ENCODE measurements around the gene DOCK9. TPM values are rescaled to one million over a fixed set of nuclear protein-coding genes. Genes with fewer than 3 reads are reported as not detected.

The DOCK9 gene
- total RNA-seq, 1 donor from 2014 or later = 97.3 TPM

DNA sequence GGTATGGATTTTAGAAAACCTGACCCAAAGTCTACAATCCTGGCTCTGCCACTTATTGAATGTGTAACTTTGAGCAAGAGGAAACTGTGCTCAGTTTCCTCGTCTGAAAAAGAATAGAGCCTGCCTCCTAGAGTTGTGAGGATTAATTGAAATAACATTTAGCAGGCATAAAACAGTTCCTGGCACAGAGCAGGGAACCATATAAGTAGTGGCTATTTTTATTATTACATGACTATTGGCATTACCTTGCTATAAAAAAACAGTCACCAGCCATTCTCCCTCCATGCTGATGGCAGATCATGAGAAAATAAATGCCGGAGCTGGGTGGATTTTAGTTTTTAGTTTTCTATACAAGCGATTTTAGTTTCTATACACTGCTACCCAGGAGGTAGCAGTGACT lies 5.8 kb downstream of the DOCK9 start:
- ATAC-seq = no peak

DNA sequence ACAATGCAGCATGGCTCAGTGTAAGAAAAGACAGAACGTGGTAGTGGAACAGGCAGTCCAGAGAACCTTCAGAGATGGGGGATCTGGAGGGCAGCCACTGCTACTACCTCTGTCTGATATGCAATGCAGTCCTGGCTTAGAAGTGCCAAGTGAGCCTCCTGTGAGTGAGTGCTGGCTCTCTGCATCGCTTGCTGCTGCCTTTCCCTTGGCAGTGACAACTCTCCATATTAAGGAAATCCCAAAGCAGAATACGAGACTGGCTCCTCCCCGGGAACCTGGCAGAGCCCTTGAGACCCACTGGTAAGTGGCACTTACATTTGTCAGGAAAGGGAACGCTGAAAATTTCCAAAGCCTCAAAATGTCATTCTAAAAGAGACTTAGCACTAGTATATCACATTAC lies 7.5 kb downstream of the DOCK9 start:
- no peak for ATAC-seq

DNA sequence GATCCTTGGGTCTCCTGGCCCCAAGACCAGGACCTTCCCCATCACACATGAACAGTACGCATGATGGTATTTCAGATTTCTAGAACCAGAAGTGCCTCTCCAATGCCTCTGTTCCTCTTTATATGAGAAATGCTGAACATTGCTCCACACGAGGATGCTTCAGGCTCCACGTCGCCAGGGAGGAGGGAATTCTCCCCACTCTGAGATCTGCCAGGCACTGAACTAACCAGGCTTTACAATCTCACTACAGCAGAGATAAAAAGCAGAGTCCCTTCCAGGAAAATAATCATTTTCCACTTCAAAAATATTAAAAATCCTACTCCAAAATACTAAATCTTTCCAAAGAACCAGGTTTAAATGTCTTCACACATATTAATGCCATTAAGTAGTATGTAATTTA lies 10.4 kb downstream of the DOCK9 start:
- ATAC-seq = no peak

DNA sequence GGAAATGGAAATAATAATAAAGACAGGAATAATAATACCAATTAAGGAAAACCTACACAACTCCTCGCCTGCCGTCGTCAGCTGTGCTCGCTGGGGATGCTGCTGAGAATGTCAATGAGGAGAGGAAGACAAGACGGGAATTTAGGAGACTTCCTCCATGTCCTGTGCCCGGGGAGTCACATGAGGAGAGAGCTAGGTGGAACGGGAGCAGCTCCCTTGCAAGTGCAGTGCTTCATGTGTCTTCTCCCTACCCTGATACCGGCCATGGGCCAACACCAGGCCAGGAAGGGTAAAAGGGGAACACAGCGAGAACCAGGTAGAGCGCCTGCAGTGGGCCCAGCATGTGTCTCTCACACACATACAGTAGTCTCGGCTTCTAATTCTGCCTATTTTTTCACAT lies 11.8 kb downstream of the DOCK9 start:
- ATAC-seq = no peak

DNA sequence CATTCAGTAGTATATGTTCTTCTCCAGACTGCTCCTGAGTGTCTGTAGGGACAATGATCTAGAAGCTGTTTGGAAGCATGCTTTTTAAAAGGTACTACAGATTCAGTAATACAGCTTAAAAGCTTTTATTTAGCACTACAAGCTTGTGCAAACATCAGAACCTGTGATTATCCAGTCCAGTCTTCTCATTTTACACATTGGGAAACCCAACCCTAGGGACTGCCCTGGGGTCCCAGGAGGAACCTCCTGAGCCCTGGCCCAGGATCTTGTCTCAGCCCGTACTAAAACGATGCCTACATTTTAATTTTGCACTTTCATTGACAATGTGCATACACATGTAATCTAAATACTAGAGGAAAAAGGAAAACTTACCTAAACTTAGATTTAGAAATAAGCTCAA lies 12.5 kb downstream of the DOCK9 start:
- ATAC-seq = no peak

DNA sequence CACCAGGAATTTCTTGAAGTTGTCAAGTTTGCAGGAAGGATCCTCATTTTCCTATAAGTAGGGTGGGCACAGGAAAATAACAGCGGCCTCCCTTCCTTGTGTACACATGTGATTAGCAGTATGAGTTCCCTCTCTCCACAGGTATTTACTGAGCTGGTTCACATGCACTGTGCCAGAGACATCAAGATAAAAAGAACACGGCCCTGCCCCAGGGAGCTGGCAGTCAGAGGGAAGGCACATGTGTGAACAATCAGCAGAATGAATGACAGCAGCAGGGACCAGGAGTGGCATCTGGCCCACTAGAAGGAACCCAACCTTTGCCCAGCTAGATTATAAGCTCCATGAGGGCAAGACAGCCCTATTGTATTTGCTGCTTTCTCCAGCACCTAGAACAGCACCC lies 13.9 kb downstream of the DOCK9 start:
- no peak for ATAC-seq

DNA sequence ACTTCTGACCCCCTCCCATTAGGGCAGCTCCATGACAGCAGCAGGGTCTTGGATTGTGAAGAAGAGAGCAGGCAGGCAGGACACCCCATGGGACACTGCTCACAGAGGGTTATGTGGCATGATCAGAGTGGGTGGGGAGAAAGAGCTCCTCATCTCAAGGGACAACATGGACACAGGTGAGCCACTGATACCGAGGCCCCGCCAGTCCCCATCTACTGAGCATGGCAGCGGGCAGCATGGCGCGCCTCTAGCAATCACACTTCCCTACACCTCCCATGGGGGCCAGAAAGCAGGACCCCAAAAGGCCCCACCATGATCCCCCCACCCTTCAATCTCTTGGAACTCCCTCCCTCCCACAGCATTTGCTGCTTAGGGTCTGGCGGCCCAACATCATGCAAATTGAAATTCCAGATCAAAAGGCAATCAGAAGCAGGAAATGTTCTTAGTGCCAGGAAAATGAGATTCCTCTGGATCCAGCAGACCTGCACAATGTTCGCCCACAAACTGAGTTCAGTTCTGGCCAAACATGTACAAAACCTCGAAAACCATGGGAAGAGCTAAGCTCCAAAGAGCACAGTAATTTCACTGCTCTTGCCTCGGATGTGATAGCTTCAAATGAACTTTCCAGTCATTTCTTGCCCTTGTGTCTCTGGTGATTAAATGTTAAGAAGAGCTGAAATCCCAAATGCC lies 14.8 kb downstream of the DOCK9 start:
- no peak for ATAC-seq

DNA sequence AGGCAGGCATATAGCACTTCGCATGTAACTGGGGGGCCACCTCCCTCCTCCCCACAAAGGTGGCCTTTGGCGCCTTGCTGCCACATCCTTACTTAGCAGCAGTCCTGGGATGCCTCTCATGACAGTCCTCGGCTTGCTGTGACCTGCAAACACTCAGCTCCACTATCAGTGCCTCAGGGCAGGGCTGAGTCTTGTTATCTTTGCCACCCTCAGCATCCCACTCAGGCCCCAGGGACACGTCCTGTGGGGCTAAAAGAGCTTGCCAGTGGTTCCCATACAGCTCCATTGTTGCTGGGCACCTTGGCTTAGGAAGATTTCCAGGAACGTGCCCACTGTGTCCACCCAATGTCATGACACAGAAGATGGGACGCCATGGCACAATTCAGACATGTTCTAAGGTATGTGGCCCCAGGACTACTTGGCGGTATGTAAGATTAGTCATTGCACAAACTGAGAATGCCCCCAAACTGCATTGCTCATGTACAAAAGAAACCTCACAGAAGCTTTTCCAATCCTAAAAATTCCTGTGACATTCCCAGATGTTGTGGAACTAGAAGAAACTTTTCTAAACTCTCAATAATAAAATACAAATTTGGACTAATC lies 16.3 kb downstream of the DOCK9 start:
- ATAC-seq = no peak

DNA sequence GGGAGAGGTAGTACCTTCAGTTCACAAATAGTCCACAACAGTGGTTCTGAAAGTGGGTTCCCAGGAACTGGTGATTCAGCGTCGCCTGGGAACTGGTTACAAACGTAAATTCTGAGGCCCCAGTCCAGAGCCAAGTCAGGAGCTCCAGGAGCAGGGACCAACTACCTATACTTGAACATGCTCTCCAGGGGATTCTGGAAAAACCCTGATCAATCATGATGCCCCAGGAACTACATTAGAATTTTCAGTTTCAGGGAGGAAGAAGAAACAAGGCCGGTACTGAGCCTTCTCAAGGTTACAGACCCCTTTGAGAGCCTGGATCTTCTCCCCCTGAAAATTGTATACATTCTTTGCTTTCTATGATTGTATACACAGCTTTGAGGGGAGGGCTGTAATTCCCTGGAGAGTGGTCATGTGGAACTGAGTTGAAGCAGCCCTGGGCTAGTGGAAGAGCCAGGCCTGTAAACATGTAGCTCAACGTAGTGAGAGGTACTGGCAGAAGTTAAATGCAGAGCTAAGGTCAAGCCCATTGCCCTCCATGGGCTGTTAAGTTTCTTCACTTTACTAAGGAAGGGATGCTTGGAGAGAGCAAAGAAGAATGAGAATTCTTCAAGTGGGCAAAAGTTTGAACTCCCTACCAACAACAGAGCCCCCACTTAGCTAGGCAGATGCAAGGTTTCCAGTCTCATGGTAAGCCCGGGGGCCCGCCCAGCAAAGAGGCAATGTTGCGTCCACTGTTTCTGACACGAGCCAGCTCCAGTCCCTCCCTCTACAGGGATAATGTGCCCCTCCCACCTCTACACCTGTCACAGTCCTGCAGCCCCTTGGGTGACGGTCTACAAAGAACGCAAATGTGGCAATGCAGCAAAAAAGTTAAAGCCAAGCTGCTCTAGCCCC lies 17.0 kb downstream of the DOCK9 start:
- ATAC-seq = no peak

DNA sequence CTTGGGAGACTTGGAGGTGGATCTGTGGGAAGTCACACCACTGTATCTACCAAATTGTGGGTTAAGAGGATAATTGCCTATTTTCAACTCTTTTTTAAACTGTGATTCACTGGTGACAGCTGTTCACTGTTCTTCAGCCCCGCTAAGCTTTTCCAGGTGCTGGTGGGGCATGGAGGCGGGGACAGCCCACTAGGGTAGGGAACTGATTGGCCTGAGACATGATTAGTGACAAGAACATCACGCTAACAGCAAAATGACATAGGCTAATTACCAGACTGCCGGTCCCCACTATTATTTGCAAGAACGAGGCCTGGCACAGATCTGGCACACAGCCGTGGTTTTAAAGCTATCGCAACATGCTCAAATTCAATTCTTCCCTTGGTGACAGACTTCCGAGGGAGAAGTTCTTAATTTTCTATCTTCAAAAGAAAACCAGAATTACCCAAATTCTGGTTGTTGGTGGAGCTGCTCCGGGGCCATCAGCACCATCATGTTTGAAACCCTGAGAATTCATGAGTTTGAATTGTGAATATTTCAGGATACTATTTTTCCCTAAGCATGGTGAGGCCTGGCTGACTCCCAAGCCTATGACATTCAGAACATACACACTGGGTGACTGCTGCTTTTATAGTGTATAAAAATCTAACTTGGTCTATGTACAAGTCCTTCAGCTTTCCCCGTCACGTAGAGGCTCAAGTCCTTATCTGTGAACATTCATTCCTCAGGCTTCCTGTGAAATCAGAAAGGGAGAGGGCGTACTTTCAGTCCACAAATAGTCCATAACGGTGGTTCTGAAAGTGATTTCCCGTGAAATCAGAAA lies 17.9 kb downstream of the DOCK9 start:
- no peak for ATAC-seq

DNA sequence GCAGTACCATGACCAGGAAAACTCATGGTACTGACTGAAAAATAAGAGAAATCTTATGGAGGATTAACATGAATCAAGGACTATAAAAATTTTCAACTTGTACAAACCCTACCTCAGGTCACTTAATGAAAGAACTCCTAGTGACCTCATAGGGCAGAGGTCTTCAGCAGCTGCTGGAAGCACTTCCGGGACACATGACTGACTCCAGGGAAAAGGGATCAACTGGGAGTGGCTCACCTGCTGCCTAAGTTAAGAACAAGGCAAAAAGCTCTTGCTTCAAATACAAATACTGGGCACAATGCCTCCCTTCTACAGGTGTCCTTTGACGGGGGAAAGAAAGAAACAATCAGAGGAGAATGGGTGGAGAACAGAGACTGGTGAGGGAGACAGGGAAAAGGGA lies 18.6 kb downstream of the DOCK9 start:
- no peak for ATAC-seq

DNA sequence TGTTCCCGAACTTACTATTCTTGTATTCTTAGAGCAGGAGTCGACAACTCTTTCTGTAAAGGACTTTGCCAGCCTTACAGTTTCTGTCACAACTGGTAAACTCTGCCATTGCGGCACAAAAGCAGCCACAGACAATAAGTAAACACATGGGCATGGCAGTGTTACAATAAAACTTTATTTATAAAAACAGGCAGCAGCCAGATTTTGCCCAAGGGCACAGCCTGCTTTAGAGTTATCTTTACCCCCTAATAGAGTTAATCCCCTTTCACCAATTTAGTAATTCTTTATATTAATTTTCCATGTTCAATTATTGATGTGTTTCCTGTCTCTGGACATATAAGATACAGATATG lies 19.4 kb downstream of the DOCK9 start:
- ATAC-seq = no peak

DNA sequence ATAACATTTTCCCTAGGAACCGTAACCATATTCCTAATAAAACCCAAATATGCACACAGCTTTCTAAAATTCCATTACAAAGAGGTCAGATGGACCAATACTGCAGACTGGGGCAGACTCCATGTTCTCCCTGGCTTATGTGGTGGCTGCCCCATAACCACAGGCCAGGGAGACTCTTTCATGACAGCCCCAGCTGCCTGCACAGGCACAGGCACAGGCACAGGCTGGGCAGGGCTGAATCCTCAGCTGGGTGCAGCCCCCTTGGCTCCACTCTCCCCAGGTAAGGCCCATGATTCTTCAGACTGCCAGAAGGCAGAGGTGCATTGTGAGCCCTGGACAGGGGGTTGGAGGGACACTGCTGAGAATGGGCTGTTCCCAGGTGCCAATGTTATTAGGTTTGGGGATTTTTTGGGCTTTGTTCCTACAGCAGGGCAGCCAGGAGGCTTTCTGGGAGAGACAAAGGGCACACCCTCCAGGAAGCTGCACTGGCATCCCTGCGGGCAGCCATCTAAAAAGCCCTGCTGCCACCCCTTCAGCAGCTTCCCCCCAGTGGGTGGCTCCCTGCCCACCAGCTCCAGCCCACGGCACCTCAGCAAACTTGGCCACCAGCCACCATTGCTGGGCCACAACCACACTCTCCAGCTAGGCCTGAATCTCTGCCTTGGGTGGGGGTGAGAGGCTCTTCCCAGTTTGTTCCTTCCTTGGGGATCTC lies 20.0 kb downstream of the DOCK9 start:
- peak; percentile 27 for ATAC-seq

DNA sequence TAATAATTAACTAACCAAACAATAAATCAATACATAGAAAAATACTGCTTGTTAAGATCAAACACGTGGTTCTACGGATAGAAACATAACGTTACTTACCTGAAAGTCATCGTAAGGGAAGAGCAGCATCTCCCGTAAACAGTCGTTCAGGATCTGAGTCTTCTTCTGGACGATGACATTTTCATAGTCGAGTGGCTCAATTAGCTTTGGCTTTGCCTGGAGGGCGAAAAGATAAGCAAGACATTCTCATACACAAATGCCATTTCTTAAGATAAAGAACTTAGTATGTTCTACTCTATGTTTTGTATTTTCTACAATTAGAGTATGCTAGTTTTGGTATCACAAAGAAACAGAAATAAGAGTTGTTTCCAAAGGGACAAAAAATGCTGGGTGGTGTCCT lies 22.5 kb downstream of the DOCK9 start:
- ATAC-seq = no peak

DNA sequence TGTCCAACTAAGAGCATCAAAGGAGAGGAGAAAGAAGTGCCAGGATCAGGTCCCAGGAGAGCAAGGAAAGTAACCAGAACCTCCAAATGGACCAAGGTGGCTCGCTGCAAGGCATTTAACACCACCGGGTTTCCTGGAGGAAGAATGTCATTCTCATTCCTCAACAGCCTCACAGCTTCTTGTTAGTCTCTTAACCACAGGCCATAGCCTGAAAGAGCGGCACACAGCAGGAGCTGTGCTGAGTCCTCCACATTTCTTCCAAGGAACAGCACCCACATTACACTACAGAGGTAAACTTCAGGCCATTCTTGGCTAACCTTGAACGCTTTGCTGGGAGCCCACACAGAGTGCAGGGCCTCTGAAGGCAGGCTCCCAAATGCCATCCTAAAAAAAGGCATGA lies 23.6 kb downstream of the DOCK9 start:
- ATAC-seq = no peak

DNA sequence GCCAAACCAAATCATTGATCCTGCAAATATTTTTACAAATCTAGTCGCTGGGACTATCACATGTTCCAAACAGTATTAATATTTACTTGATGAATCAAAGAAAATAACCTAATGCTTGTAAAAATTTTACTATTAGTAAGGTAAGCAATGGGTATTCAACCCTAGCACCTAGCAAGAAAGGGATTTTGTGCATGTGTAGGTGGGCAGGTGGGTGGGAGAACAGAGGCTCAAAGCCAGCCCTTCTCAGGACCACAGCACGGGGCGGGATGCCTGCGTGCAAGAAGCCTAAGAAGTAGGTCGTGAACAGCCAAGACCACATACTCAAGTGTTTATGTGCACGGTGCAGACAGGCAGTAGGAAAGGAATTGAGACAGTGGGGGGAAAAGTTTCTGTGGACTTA lies 26.6 kb downstream of the DOCK9 start:
- no peak for ATAC-seq

DNA sequence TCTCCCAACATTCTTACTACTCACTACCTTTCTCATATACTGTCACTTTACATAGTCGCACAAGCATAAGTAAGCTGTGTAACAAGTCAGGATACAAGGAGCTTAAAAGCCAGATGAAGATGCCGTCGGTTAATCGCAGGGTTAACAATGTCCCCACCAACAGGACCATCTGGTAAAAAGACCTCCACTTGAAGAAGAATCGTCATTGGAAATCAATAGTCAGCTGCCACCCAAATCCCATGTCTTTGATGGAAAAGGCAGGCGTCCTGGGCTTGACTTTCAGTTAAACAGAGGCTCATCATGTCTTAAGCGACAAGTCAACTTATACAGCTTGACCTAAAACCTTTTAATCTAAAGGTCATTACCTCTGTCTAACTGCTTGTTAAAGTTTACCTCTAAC lies 27.2 kb downstream of the DOCK9 start:
- no peak for ATAC-seq

DNA sequence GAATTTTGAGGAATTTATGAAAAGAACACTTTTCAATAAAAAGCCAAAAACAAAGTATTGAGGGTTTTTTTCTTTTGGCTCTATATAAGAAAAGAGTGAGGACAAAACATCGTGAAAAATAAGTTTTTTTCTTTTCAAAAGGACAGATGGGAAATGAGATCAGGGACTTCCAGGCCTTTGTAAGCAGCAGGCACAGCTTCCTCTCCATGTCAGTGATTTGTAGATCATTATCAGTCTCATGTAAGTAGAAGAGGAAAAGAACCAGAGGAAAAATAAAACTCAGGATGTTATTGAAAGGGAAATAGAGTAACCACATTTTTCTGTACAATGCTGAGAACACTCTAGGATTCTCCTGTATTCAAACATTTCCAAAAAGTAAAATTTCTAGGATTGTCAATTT lies 29.9 kb downstream of the DOCK9 start:
- ATAC-seq = no peak

DNA sequence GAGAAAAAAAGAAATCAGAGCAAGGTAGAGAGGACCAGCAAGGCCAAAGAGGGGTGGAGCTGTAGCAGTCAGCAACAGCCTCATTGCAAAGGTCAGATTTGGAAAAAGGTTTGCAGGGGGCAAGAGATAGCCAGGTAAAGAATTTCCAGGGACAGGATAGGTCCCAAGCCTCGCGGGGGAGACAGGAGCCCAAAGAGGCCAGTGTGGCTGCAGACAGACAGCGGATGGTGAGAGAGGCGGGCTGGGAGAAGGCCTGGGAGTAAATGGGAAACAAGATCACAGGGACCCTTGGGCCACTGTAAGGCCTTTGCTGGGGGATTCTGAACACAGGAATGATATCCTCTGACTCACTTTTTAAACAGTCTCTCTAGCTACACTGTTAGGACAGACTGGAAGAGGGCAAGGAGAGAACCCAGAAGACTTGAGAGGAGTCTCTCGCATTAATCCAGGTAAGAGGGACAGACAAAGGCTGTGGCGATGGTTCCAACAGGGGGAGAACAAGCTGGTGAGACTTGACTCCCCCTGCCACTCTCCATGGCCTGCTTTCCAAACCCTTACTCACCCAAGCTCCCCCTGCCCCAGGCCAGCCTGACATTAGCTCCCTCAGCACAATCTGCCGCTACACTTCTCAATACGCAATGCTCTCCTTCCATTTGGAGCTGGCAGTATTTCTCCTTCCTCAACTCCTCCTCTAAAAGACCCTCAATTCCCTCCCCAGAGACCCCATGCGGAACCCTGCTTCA lies 31.8 kb downstream of the DOCK9 start:
- ATAC-seq = no peak

DNA sequence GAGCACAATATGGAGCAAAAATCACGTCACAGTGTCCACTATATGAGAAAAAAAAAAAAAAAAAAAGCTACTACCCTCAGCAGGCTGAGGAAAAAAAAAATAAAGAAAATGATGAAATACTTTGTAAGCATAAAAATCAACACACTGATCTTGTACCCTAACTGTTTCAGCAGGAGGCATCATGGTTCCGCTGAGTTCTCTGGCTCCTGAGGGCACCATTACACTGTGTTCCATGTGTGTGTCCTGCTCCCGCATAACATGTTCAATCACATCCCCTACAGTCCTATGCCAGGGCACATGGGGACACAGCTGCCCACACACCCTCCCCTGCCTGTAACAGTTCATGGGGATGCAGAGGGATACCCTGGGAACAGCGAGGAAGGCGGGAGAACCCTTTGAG lies 33.5 kb downstream of the DOCK9 start:
- peak; percentile 10 for ATAC-seq

DNA sequence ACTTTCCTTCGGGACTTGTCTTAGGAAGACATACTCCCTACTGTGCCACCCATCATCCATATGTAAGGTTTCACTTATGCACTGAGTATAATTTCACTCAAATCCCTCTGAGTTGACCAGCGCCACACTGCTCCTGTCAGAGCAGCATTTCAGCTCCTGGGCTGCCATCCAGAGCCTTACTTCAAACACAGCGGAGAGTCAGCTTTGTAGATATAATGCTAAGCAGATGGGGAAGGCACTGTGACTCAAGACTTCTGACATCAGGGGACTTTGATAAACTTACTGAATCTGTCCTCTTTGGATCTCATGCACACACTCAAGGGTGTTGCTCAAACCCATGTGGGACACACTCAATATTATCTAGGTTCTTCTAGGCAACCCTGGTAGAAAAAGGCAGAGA lies 34.9 kb downstream of the DOCK9 start:
- ATAC-seq = no peak

DNA sequence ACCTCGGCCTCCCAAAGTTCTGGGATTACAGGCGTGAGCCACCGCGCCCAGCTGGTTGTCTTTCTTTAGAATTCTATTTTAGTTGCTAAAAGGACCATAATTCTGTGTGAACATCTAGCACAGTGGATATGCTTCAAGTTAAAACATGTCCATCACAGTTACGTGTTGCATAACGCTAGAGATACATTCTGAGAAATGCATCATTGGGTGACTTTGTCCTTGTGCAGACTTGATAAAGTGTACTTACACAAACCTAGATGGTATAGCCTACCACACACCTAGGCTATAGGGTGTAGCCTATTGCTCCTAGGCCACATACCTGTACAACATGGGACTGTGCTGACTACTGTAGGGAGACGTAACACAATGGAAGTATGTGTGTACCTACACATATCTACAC lies 35.4 kb downstream of the DOCK9 start:
- ATAC-seq = peak; percentile 80
